GM21825 (cell line): ENCODE measurements around the gene PGS1.

Source experiments
- ATAC-seq: cut with Tn5 transposase; IDR thresholded peaks from one replicate; pipeline ENCODE4 v1.9.1; 2021; ENCODE audit warnings: mild to moderate bottlenecking, moderate library complexity; ENCODE audit not compliant: unreplicated experiment

Gene PGS1

DNA sequence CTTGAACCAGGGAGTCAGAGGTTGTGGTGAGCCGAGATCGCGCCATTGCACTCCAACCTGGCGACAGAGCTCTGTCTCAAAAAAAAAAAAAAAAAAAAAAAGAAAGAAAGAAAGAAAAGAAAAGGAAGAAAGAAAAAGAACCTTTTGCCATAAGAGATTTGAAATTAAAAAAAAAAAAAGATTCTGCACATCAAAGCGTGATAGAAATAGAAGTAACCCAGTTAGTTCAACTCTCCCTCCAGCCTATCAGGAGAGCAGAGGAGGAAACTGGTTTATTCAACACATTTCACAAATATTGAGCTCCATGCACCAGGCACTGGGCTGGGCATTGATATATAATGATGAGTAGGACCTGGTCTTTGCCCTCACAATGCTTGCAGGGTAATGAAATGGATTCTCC is 16.2 kb upstream of the PGS1 start:
- ATAC-seq: no peak

DNA sequence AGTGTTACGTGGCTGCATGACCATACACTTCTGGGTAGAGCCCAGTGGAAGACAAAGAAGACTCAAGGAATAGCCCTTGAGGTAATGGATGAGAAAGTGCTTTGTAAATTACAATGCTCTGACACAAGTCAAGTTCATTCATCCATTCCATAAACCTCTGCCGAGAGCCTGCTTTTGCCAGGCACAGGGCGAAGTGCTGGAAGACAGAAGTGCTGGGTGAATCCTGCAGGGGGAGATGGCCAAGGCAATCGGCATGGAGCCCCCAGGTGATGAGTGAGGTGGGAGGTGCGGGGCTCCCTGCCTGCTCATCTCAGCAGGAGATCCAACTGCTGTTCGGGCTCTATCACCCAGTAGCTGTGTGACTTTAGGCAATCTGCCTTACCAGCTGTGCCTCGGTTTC is 15.8 kb upstream of the PGS1 start:
- no peak for ATAC-seq

DNA sequence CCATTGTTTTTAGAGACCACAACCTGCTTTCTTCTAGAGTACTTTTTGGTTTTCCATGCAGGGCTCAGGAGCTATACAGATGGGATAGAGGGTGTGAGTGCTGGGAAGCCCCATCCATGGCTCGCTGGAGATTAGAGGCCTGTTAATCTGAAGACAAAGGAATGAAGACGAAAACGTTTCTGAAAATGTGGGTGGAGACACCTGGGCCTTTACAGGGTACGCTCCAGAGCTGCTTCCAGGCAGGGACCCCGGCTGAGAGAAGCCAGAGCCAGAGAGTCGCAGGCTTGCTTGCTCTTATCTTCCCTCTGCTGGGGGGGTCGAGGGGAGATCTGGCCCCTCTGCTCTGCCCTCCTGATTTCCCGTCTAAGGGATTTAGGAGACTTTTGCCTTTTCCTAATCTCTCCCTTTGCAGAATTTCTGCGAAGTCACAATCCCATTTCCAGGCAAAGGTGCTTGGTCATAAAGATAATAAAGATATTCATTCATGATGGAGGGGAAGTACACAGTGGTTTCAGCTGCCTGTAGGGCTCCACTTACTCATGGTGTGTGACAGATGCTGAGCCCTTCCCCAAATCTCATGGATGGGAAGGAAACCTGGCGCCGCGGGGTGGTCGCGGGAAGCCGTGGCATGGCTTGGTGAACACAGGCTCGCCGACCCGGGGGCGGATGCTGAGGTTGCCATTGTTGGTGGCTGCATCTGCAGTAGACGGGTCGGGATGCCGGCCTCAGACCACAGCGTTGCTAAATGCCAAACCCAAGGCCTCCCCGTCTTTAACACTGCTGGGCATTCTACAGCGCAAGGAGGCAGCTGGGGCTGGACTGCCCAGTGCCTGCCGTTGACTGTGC is 13.8 kb upstream of the PGS1 start:
- ATAC-seq: no peak

DNA sequence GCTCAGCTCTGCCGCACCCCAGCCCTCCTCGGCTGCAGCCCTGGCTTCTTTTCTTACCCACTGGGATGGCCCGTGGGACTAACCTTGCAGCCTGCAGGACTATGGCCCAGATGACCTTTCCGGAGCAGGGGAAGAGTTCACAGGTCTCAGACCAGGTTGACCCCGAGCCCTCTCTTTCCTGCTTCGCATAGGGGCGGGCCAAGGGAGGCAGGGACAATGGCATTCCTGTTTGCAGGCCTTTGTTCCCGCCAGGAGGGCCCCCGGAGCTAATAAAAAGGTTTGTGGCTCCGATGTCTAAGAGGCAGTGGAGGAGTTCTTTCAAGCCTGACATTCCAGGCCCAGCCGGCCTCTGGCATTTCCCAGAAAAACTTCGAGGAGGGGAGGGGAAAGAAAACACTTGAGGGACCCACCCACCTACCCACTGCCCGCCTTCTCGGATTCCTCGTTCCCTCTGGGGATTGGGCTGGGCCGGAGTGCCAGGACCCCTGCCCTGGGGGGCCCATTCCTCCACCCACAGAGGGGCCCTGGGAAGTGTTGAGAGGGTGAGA is 12.8 kb upstream of the PGS1 start:
- ATAC-seq: no peak

DNA sequence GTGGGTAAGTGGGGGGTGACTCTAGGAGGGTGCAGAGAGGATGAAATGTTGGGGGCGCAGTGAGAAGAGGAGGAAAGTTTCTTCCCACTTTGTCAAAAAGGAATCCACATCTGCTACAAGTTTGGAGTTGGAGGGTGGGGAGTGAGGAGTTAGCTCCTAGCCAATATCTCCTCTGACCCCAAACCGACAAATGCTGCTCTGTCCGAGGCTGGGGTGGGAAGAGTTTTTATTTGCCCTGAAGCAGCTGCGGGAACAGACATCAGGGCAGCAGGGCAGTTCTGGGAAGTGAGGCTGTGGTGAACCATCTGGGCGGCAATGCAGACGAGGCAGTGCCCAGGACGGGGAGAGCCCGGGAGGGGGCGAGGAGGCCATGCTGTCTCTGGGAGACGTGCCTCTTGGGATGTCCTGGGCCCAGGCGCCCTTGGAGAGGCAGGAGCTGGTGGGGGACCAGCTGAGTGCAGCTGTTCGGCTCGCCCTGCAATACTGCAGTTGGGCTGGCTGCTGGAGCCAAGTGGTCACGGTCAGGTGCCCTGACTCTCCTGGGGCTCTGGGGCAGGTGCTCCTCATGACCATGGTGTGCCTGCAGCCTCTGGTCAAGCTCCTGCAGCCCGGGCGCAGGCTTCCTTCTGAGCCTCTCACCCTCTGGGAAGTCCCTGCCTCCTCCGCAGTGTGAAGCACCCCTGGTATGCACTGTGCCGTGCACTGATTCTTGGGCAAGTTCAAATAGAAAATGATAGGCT is 12.2 kb upstream of the PGS1 start:
- ATAC-seq: no peak

DNA sequence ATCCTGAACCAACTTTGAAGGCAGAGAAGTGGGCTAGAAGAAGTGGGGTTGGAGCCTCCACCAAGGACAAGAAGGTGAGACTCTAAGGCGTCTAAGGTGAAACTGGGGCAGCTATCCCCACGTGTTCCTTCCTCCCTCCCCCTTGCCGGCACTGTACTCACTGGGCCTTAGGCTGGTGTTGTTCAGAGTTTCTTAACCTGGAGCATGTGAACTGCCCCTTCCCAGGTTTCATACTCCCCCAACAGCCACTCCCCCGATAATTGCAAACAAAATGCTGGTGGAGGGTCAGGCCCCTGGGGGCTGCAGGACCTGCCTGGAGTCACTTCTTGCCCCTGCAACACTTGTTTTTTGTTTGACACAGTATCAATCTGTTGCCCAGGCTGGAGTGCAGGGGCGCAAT is 11.3 kb upstream of the PGS1 start:
- no peak for ATAC-seq

DNA sequence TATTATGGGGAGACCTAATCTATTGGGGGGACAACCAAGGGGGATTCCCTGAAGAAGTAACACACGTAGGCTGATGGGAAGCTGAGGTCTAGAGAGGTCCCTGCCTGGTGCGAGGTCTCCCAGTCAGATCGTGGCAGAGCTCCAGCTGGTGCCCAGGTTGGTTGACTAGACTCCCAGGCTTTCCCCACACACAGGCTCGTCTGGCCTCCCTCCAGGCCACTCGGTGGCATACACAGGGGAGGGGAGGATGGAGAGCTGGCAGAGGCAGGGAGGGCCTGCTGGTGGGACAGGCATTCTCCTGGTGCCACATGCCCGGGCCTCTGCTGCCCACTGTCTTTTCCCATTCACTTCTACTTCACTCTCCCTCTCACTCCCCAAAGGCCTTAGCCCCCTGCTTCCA is 10.1 kb upstream of the PGS1 start:
- ATAC-seq: no peak

DNA sequence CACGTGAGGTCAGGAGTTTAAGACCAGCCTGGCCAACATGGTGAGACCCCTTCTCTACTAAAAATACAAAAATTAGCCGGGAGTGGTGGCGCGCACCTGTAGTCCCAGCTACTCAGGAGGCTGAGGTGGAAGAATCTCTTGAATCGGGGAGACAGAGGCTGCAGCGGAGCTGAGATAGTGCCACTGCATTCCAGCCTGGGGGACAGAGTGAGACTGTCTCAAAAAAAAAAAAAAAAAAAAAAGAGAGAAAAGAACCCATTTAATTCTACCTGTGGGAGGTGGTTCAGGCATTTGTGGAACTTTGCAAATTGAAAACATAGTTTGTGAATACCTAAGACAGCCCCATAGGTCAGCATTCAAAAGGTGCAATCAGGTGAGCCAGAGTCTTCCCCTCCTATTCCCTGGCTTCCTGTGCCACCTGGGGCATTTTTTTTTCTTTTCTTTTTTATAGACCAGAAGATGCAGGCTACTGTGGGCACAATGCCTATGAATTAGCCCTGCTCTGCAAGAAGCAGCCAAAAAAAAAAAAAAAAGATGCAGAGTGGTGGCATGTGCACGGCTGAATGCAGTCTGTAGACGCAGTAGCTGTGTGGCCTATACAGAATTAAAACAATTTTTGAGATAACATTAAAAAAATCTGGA is 9.5 kb upstream of the PGS1 start:
- no peak for ATAC-seq

DNA sequence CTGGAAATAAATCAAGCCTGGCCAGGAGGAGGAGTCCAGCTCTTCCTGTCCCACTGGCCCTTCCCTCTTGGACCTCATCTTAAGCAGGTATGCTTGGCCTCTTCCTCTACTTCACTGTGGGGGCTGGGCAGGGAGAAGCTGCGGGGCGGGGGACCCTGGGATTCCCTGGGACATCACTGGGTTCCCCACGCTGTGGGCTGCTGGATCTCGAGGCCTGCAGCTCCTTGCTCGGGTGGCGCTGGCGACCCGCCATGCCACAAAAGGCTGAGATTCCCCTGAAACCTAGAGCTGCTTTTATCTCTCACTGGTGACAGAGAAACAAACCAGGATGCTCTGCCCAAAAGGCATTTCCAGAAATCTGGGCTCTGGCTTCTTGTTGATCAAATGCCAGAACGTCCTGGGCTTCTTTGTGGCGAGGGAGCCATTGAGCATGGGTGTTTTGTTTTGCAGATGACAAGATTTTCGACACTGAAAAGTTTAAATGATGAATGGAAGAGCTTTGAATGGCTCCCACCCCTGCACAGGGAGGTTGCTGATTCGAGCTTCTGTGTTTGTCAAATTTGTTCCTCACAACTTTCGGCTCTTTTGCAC is 8.6 kb upstream of the PGS1 start:
- ATAC-seq: no peak

DNA sequence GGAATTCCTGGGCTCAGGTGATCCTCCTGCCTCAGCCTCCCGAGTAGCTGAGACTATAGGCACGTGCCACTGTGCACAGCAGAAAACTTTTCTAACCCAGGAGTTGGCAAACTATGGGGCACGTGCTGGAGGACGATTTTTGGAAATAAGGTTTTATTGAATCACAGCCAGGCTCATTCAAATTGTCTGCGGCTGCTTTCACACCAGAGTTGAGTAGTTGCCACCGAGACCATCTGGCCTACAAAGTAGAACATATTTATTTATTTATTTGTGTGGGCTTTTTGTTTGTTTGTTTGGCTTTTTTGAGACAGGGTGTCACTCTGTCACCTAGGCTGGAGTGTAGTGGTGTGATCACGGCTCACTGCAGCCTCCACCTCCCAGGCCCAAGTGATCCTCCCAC is 7.4 kb upstream of the PGS1 start:
- ATAC-seq: no peak

DNA sequence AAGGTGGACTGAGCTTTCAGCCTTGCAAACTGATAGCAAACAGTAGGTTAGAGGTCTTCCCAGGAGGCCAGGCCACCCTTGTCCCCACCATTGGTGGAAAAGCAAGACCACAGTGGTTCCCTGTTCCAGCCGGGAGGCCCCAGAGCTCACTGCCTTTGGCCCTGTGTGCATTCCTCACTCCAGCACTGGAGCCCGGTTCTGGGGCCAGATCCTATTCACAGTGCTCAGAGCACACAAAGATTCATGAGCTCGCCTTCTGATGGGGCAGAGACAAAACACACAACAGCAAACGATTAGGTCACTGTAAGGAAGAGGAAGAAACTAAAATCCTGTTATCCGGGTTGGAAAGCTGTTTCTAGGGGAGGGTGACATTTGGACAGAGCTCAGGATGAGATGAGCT is 5.6 kb upstream of the PGS1 start:
- ATAC-seq: no peak

DNA sequence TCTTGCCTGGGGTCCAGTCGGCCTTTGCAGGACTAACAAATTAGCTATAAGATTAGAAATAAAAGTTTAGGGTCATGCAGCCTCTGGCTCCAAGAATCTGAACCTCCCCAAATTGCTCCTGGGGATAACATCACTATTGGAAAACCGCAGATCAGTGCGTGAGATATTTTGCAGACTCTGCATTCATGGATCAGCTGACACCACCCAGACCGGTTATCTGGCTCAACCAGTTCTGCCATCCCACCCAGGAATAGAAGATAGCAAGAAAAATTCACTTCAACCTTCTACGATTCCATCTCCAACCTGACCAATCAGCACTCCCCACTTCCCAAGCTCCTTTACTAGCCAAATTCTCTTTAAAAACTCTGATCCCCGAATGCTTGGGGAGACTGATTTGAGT is 4.3 kb upstream of the PGS1 start:
- ATAC-seq: no peak

DNA sequence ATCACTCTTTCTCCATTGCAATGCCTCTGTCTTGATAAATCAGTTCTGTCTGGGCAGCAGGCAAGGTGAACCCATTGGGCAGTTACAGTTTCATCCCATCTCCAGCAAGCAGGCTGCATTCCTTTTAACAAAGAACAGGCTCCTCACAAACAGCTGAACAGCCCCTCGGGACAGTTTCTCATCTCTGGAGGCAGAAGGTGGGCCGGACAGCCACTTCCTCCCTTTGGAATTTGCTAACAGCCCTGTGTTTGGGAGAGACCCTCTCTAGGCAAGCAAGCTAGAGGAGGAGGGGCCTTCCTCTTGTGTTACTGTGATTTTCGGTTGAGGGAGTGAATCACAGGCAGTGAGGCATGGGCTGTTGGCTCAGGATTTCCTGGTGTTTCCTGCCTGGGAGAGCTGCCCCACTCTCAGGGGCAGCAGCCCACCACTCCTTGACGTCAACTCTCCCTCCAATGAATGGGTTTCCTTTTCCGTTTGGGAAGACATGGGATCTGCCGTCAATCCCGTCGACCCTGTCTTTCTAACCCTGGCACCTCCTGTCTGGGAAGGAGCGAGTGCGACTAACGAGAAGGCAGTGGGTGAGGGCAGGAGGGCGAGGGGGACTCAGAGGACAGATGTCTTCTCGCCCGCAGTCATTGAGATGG is 3.7 kb upstream of the PGS1 start:
- ATAC-seq: no peak

DNA sequence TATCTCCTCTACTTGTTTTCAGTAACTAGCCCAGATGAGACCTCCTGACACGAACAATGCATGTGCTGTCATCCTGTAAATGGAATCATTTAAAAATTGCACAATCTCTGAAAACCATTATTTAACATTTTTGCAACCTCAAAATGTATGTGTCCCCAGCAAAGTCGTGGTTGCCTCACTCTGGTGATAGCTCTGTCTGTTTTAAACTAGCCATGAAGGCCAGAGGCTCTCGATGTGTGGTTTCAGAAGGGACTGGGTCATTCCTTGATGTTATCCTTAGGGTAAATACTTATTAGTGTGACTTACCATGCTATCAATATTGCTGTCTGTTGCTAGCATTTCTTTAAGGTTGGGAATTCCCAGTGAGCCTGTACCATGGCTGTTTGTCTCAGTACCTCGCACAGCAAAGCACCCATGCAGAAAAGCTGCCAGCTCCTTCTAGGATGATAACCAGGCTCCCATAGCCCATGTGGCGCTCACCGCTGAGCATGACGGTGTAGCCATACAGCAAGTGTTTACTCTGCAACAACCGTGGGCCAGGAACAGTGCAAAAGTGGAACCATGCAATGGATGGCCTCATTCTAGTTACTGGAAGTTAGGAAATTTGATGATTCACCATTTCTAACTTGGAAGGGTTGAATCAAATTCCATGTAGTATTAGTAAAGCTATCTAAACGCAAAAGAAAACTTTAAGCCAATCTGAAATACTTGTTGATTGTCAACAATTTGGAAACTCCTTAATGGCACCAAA is 2.9 kb upstream of the PGS1 start:
- no peak for ATAC-seq

DNA sequence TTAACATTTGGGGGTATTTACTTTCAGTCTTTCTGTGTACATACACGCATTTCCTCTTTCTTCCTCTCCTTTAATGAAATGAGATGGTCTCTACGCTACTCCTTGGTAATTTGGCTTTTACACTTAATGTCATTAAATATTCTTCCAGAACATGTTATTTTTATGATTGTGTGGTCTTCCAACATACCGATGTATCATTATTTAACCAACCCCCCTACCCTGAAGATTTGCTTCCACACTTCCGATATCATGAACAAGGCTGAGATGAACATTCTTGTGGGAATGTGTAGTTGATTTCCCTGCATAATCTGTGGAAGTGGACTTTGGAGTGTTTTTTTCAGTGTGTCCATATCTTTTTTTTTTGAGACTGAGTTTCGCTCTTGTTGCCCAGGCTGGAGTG is 2.3 kb upstream of the PGS1 start:
- ATAC-seq: no peak

DNA sequence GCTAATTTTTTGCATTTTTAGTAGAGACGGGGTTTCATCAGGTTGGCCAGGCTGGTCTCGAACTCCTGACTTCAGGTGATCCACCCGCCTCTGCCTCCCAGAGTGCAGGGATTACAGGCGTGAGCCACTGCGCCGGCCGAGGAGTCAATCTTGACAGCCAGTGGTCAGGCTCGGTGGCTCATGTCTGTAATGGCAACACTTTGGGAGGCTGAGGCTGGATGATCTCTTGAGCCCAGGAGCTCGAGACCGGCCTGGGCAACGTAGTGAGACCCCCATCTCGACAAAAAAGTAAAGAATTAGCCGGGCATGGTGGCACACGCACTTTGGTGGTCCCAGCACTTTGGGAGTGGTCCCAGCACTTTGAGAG is 608 bp upstream of the PGS1 start:
- no peak for ATAC-seq

DNA sequence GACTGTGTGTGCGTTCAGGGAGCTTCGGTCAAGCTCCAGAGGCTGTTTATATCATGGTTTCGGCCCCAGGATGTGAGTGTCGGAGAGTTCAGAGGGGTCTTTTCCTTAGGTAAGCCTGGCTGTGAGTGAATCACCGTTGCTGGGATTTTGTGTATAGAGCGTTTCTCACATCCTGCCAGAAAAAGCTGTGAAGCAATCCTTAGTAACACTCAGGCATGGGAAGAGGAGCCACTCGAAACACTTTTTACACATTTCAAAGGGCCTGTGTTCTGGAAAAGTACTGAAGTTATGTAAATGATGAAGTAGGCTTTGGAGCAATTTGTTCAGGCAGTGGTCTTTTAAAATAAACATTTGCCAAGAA is 662 bp downstream of the PGS1 start:
- ATAC-seq: no peak

DNA sequence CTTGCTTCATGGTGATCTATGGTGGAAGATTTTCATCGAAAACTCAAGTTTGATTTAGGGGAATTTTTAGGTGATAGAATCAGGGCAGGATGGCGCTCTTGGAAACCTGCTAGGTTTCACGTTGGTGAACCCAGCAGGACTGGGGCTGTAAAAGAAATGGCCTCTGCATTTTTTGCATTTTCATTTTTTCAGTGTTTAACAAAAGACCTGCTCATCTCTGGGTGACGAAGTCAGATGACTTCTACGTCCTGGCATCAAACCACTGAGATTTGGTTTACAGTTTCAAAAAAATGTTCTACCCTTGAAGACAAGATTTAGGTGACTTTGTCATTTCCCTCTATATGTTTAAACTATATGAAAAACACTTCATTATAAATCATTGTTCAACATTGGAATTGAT is 1.9 kb downstream of the PGS1 start:
- ATAC-seq: no peak

DNA sequence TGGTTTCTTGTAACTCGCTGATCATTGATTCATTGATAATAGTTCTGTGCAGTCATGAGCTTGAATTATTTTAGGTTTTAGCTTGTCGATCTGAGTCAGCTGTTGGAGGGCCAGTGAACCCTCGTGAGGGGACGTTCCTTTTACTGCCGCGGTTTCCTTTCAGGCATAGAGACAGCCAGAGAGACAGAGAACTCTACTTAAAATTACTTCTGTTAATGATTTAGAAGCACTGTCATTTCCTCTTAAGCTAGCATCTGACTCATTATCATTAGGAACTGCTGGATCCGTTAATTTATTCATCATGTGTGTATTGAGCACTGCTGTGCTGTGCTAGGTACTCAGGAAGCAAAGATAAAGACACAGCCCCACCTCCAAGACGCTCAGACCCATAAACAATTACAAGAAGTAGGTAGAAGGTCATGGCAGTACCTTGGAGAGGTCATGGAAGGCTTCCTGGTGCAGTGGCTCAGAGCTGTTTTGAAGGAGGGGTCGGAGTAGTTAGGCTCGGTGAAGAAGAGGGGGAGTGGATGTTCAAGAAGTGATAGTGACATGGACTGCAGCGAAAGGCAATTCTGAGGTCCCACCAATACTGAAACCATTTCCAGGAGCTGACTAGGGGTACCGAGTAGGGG is 3.3 kb downstream of the PGS1 start:
- no peak for ATAC-seq
